22Rv1 (cell line): ENCODE measurements around the gene CRACR2B.

ENCODE experiments used
- H3K27ac ChIP-seq: fragments of 450-650 bp; 2 replicates; pipeline ENCODE4 v1.5.1; 2017
- CTCF ChIP-seq: fragments of 450-650 bp; IDR thresholded peaks from 2 replicates; pipeline ENCODE4 v1.5.1; 2017; ENCODE audit warnings: mild to moderate bottlenecking
- ZFX ChIP-seq: fragments of 450-650 bp; IDR thresholded peaks from 2 replicates; pipeline ENCODE4 v1.6.1; 2017; ENCODE audit warnings: antibody characterized with exemption, borderline replicate concordance

CRACR2B gene

GRCh38 chr11:792535-792821, 35.2 kb upstream of the CRACR2B start:
- TF ChIP-seq CTCF: no peak
- TF ChIP-seq ZFX: no peak
- H3K27ac ChIP-seq: no peak overlapping the region

GRCh38 chr11:792873-793272, 34.8 kb upstream of the CRACR2B start:
- H3K27ac ChIP-seq: no peak overlapping the region
- TF ChIP-seq ZFX: no peak
- TF ChIP-seq CTCF: no peak

- H3K27ac ChIP-seq: no peak overlapping the region
- no peak for TF ChIP-seq ZFX
- TF ChIP-seq CTCF: no peak
These were observed 34.2 kb upstream of the CRACR2B start for GRCh38 chr11:793556-793955.

- TF ChIP-seq ZFX: no peak
- no peak overlapping the region for H3K27ac ChIP-seq
These were observed 33.5 kb upstream of the CRACR2B start for GRCh38 chr11:794013-794765.

GRCh38 chr11:794766-795633, 32.7 kb upstream of the CRACR2B start:
- no peak overlapping the region for H3K27ac ChIP-seq
- TF ChIP-seq ZFX (no peak), CTCF (no peak)

GRCh38 chr11:795634-796564, 31.8 kb upstream of the CRACR2B start:
- peak overlapping the region; percentile 82 for H3K27ac ChIP-seq
- TF ChIP-seq ZFX (no peak), CTCF (no peak)

DNA sequence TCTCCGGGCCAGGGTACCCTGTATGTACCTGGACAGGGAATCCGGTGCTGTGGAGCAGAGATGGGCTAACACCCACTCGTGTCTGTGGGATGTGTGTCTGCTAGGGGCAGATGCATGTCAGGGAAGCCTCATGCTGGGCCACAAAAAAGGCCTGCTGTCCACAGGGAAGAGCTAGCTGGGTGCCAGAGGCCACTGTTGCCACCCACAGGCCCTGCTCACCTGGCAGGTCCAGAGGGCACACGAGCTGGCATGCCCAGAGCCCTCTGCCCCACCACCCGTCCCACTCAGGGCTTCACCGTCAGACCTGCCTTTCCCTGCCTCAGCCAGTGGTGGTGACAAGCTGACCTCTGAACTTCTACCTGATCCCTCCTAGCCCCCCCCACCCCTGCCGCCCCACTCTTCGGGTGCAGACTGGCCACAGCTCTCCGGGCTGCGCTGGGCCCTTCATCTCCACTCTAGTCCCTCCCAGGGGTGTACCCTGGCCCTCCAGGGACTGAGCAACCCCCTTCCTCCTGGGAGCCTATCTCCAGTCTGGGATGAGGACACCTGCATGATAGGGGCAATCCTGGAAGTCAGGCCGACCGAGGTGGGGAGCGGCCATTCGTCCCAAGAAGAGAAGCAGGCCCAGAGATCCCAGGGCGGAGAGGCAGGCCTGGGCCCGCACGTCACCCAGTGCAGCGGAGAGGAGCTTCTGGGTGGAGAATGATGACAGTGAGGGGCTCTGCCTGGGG, 31.0 kb upstream of the CRACR2B start:
- H3K27ac ChIP-seq: peak overlapping the region; percentile 82
- no peak for TF ChIP-seq ZFX
- no peak for TF ChIP-seq CTCF
